ENCODE measurements around the gene KCNE1. TPM values are rescaled to one million over a fixed set of nuclear protein-coding genes. Genes with fewer than 3 reads are reported as not detected.
"Not testable (repeated sequence)": the region's sequence is repeated elsewhere in the genome, so short reads cannot be mapped to it uniquely, and the experiment has no call there.

The KCNE1 gene
- total RNA-seq, 3 donors from 2014 or later (not counting 1 experiment from before 2014, with no cell fraction given): 0.52 to 3.3 (median 1.6) TPM

DNA sequence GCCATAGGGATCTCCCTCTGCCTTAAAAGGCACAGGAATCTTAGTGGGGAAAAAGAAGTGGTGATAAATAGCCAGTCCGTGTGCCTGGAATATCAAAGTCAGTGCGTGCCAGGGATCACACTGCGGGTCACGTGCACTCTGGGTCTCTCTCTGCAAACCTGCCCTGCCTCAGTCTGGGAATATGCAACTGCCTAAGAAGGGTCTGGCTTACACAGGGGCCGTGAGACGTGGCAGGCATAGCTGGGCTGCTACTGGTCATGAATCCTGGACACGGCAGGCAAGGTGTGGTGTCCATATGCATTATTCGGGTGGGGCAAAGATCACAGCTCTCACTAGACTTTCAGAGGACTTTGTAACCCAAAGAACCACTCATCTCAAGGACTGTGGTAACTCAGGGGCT lies 65.0 kb downstream of the KCNE1 start:
- intact Hi-C loops (cut with micrococcal nuclease); H3K9me3 ChIP-seq (ENCODE audit: control insufficient read depth, insufficient read depth, low read length); DNase-seq; H3K36me3 ChIP-seq (ENCODE audit: control insufficient read depth, insufficient read depth, low read length); H3K36me3 Mint-ChIP-seq; H3K4me3 ChIP-seq (ENCODE audit: low read length); H3K4me3 Mint-ChIP-seq; H3K4me1 ChIP-seq (ENCODE audit: control insufficient read depth, insufficient read depth, low read length); H3K27me3 ChIP-seq (ENCODE audit: control insufficient read depth, insufficient read depth, low read length); H3K9me3 Mint-ChIP-seq; H3K27me3 Mint-ChIP-seq (ENCODE audit: low read depth in 2 of 2); ATAC-seq; H3K27ac ChIP-seq (ENCODE audit: low read length); H3K27ac Mint-ChIP-seq; H3K4me1 Mint-ChIP-seq: not testable (repeated sequence)
- no CpG with 5 or more reads among the region's 8 CpGs for WGBS (ENCODE audit: insufficient coverage)

DNA sequence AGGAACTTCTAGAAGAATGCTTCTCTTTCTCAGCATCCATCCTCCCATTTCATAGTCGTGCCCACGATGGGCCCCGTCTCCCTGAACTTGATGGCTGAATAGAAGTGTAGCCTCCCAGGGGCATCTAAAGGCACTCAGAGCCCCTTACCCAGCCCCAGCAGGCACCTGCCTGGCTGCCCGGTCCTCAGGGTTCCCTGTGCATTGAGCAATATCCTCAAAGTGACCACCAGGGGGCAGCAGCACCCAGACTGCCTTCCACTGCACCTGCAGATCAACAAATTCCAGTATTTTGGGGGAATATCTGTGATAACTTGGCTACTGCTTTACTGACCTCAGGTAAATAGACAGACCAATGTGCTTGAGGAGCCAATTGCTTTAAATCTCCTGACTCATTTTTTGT lies 68.5 kb downstream of the KCNE1 start:
- H3K36me3 ChIP-seq (ENCODE audit: control insufficient read depth, insufficient read depth, low read length); H3K27ac ChIP-seq (ENCODE audit: low read length); H3K27ac Mint-ChIP-seq; H3K27me3 Mint-ChIP-seq (ENCODE audit: low read depth in 2 of 2); DNase-seq; H3K36me3 Mint-ChIP-seq; H3K4me3 ChIP-seq (ENCODE audit: low read length); intact Hi-C loops (cut with micrococcal nuclease); H3K27me3 ChIP-seq (ENCODE audit: control insufficient read depth, insufficient read depth, low read length); H3K4me3 Mint-ChIP-seq; H3K9me3 Mint-ChIP-seq; H3K4me1 ChIP-seq (ENCODE audit: control insufficient read depth, insufficient read depth, low read length); H3K9me3 ChIP-seq (ENCODE audit: control insufficient read depth, insufficient read depth, low read length); H3K4me1 Mint-ChIP-seq: not testable (repeated sequence)
- ATAC-seq: peak; percentile 53 to 74 (median 66)
- no CpG with 5 or more reads among the region's 4 CpGs for WGBS (ENCODE audit: insufficient coverage)

DNA sequence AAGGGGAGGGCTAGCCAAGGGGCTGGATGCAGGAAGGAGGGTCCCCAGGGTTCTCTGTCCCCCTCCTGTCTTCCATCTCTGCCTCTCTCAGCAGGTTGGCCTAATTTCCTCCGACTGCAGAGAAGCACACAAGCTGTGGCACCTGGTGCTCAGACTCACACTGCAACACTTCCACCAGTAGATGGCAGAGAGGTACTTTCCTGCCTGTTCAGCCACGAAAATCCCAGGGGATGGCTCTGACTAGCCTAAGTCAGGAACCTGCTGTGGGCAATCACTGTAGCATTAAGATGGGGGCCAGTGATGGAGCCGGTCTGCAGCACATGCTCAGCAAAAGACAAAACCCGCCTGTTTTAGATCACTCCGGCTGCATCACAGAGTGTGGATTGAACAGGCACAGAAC lies 82.3 kb downstream of the KCNE1 start:
- H3K4me1 ChIP-seq (ENCODE audit: control insufficient read depth, insufficient read depth, low read length); H3K4me3 Mint-ChIP-seq; ATAC-seq; H3K4me1 Mint-ChIP-seq; DNase-seq; H3K36me3 Mint-ChIP-seq; H3K36me3 ChIP-seq (ENCODE audit: control insufficient read depth, insufficient read depth, low read length); H3K9me3 ChIP-seq (ENCODE audit: control insufficient read depth, insufficient read depth, low read length); intact Hi-C loops (cut with micrococcal nuclease); H3K4me3 ChIP-seq (ENCODE audit: low read length); H3K27me3 Mint-ChIP-seq (ENCODE audit: low read depth in 2 of 2); H3K9me3 Mint-ChIP-seq; H3K27ac ChIP-seq (ENCODE audit: low read length); H3K27me3 ChIP-seq (ENCODE audit: control insufficient read depth, insufficient read depth, low read length); H3K27ac Mint-ChIP-seq: not testable (repeated sequence)
- WGBS (ENCODE audit: insufficient coverage): no CpG with 5 or more reads among the region's 5 CpGs

DNA sequence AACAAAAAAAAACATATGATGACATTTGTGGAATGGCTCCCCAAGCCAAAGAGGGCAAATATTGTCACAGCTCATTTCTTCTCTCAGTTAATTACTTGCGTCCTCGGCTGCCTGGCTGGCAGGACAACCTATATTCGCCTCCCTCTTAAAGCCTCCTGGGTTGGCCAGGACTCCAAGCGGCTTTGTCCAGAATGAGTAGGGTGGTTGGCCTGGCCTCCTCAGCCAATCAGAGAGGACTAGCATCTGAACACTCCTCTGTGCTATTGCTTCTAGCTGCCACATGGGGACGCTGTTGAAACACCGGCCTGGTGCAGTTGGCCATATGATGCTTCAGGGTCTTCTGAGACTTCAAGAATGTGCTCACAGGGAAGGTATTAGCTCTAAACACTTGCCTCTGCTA lies 83.6 kb downstream of the KCNE1 start:
- H3K27ac ChIP-seq (ENCODE audit: low read length); H3K9me3 Mint-ChIP-seq; H3K36me3 ChIP-seq (ENCODE audit: control insufficient read depth, insufficient read depth, low read length); H3K36me3 Mint-ChIP-seq; H3K27me3 ChIP-seq (ENCODE audit: control insufficient read depth, insufficient read depth, low read length); intact Hi-C loops (cut with micrococcal nuclease); H3K4me3 Mint-ChIP-seq; H3K4me1 Mint-ChIP-seq; H3K27me3 Mint-ChIP-seq (ENCODE audit: low read depth in 2 of 2); H3K27ac Mint-ChIP-seq; DNase-seq; H3K4me1 ChIP-seq (ENCODE audit: control insufficient read depth, insufficient read depth, low read length); H3K4me3 ChIP-seq (ENCODE audit: low read length); ATAC-seq; H3K9me3 ChIP-seq (ENCODE audit: control insufficient read depth, insufficient read depth, low read length): not testable (repeated sequence)
- WGBS (ENCODE audit: insufficient coverage): no CpG with 5 or more reads among the region's 6 CpGs

DNA sequence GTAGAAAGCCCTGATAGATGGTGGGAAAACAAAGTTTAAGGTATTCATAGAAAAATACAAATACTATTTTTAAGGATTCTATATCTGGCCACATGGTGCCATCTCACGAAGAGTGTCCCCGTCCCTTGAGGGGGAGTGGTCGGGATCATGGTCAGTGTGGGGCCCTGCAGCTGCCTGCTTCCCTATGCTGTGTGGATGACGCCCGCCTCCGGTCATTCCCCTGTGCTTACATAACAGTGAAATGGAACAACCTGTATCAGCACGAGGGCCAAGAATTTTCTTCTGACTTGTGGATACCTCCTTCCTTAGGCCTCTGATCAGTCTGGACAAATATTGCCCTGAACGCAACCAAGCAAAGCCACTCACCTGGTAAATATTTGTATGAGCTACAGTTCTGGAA lies 84.7 kb downstream of the KCNE1 start:
- H3K27me3 ChIP-seq (ENCODE audit: control insufficient read depth, insufficient read depth, low read length); H3K27me3 Mint-ChIP-seq (ENCODE audit: low read depth in 2 of 2); ATAC-seq; H3K4me1 ChIP-seq (ENCODE audit: control insufficient read depth, insufficient read depth, low read length); H3K27ac ChIP-seq (ENCODE audit: low read length); H3K4me3 Mint-ChIP-seq; H3K4me3 ChIP-seq (ENCODE audit: low read length); intact Hi-C loops (cut with micrococcal nuclease); H3K36me3 ChIP-seq (ENCODE audit: control insufficient read depth, insufficient read depth, low read length); DNase-seq; H3K27ac Mint-ChIP-seq; H3K36me3 Mint-ChIP-seq; H3K9me3 ChIP-seq (ENCODE audit: control insufficient read depth, insufficient read depth, low read length); H3K9me3 Mint-ChIP-seq; H3K4me1 Mint-ChIP-seq: not testable (repeated sequence)
- WGBS (ENCODE audit: insufficient coverage): no CpG with 5 or more reads among the region's 8 CpGs

DNA sequence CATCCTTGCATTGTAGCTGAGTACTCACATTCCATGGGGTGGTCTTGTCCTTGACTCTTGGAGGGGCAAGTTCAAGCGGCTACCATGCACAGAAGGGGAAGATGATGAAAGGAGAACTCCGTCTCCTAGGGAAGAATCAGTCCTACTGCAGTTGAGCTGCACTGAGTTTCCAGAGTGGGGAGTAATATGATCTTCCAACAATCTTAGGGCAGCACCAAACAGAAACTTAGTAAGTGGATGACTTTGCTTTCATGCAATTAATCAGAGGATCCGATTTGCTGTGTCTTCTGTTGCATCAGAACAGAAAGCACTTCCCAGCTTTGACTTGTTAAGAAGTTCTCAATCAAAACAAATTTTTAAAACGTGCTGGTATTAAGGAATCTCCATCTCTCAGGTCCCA lies 88.2 kb downstream of the KCNE1 start, which contains the start of gene SMIM34:
Gene SMIM34, minus strand, starts transcription at position 147 of the 400 bp plus-strand sequence. Its CDS starts 112 bp downstream, at position 35.
- intact Hi-C loops (cut with micrococcal nuclease); H3K36me3 ChIP-seq (ENCODE audit: control insufficient read depth, insufficient read depth, low read length); H3K27me3 ChIP-seq (ENCODE audit: control insufficient read depth, insufficient read depth, low read length); H3K9me3 ChIP-seq (ENCODE audit: control insufficient read depth, insufficient read depth, low read length); H3K27ac Mint-ChIP-seq; H3K36me3 Mint-ChIP-seq; H3K4me1 Mint-ChIP-seq; H3K27ac ChIP-seq (ENCODE audit: low read length); H3K4me1 ChIP-seq (ENCODE audit: control insufficient read depth, insufficient read depth, low read length); ATAC-seq; H3K9me3 Mint-ChIP-seq; DNase-seq; H3K27me3 Mint-ChIP-seq (ENCODE audit: low read depth in 2 of 2); H3K4me3 ChIP-seq (ENCODE audit: low read length); H3K4me3 Mint-ChIP-seq: not testable (repeated sequence)
- WGBS (ENCODE audit: insufficient coverage): no CpG with 5 or more reads among the region's 4 CpGs

DNA sequence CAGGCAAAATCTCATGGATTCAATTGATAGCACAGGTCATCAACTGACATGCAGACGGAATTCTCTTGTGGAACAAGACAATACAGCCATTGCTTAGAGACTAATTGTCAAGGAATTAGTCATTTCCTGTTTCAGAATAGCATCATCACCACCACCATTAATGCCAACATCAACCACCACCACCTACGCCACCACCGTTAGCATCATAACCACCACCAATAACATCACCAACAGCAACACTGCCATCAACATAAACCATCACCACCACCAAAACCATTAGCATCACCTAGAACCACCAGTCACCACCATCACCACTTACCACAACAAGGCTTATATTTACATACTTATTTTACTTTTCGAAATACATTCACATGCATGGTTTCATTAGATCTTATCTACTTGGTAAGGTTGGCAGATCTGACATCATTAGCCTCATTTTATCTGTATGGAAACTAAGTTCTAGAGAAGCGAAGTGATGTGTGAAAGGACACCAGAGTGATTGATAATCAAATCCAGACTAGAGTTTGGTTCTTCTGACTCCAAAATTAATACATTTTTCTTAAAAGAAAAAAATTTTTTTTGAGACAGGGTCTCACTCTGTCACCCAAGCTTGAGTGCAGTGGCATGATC lies 94.4 kb downstream of the KCNE1 start:
- intact Hi-C loops (cut with micrococcal nuclease); H3K4me1 ChIP-seq (ENCODE audit: control insufficient read depth, insufficient read depth, low read length); H3K27ac ChIP-seq (ENCODE audit: low read length); H3K4me3 Mint-ChIP-seq; H3K27me3 ChIP-seq (ENCODE audit: control insufficient read depth, insufficient read depth, low read length); H3K9me3 ChIP-seq (ENCODE audit: control insufficient read depth, insufficient read depth, low read length); DNase-seq; H3K36me3 ChIP-seq (ENCODE audit: control insufficient read depth, insufficient read depth, low read length); H3K4me1 Mint-ChIP-seq; H3K27me3 Mint-ChIP-seq (ENCODE audit: low read depth in 2 of 2); H3K27ac Mint-ChIP-seq; H3K36me3 Mint-ChIP-seq; H3K9me3 Mint-ChIP-seq; H3K4me3 ChIP-seq (ENCODE audit: low read length): not testable (repeated sequence)
- ATAC-seq: peak; percentile 49 to 79 (median 62)
- no CpG with 5 or more reads among the region's 5 CpGs for WGBS (ENCODE audit: insufficient coverage)

DNA sequence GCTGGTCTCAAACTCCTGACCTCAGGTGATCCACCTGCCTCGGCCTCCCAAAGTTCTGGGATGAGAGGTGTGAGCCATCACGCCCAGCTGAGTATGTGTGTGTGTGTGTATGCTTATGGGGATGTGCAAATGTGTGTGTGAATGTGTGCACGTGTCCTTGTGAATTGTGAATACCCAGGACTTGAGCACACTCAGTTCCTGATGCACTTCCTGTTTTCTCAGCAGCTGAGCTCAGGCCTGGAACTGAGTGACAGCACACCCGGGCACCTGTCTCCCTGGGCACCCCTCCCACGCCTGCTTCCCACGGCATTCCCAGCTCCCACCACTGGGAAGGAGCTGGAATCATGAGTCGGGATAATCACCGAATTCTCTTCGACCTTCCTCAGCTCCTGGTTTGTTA lies 104.7 kb downstream of the KCNE1 start:
- H3K36me3 Mint-ChIP-seq; ATAC-seq; H3K36me3 ChIP-seq (ENCODE audit: control insufficient read depth, insufficient read depth, low read length); intact Hi-C loops (cut with micrococcal nuclease); DNase-seq; H3K9me3 ChIP-seq (ENCODE audit: control insufficient read depth, insufficient read depth, low read length); H3K4me3 ChIP-seq (ENCODE audit: low read length); H3K4me1 ChIP-seq (ENCODE audit: control insufficient read depth, insufficient read depth, low read length); H3K27ac ChIP-seq (ENCODE audit: low read length); H3K27ac Mint-ChIP-seq; H3K4me3 Mint-ChIP-seq; H3K27me3 Mint-ChIP-seq (ENCODE audit: low read depth in 2 of 2); H3K9me3 Mint-ChIP-seq; H3K27me3 ChIP-seq (ENCODE audit: control insufficient read depth, insufficient read depth, low read length); H3K4me1 Mint-ChIP-seq: not testable (repeated sequence)
- no CpG with 5 or more reads among the region's 9 CpGs for WGBS (ENCODE audit: insufficient coverage)

Data from natural killer cell (primary cell).